Heart left ventricle (tissue), 16 donors: ENCODE results near the gene ZNF235. TPM values are rescaled to one million over a fixed set of nuclear protein-coding genes. Genes with fewer than 3 reads are reported as not detected.
A peak's percentile ranks its signal among the peaks of the same experiment; 100 is the strongest.
"Not testable (repeated sequence)": the region's sequence is repeated elsewhere in the genome, so short reads cannot be mapped to it uniquely, and the experiment has no call there.

Experiments used
- ATAC-seq, 4 donors: fragments of 200-7000 bp; cut with Tn5 transposase; one replicate each; pipeline ENCODE4 v1.9.1; 2020 to 2022; ENCODE audit warnings: moderate library complexity in 4 of 4, mild to moderate bottlenecking in 3 of 4, moderate number of reproducible peaks in 1 of 4
- DNase-seq, 5 donors: peaks; one replicate each; pipeline ENCODE4 v3.0.0-alpha.2; 2020
- H3K27ac ChIP-seq, 12 donors: fragments of 200-600 bp; sonication (generic) in 4 of 12; one replicate each; pipeline versions ENCODE4 v1.5.0 to v1.8.0; 2016 to 2022; ENCODE audit warnings: mild to moderate bottlenecking in 2 of 12
- H3K27me3 ChIP-seq, 9 donors: fragments of 200-600 bp; sonication (generic) in 2 of 9; one replicate each; pipeline versions ENCODE4 v1.5.1 to v1.8.0; 2016 to 2022; ENCODE audit warnings: mild to moderate bottlenecking in 3 of 9
- H3K36me3 ChIP-seq, 9 donors: fragments of 200-600 bp; sonication (generic) in 2 of 9; one replicate each; pipeline versions ENCODE4 v1.5.0 to v1.8.0; 2018 to 2022; ENCODE audit warnings: mild to moderate bottlenecking in 2 of 9
- H3K4me1 ChIP-seq, 12 donors: fragments of 200-600 bp; sonication (generic) in 4 of 12; one replicate each; pipeline versions ENCODE4 v1.5.0 to v1.8.0; 2016 to 2022; ENCODE audit warnings: mild to moderate bottlenecking in 3 of 12
- H3K4me3 ChIP-seq, 12 donors: fragments of 200-600 bp; sonication (generic) in 4 of 12; one replicate each; pipeline versions ENCODE4 v1.5.0 to v1.8.0; 2017 to 2022; ENCODE audit warnings: mild to moderate bottlenecking in 9 of 12, moderate library complexity in 4 of 12
- H3K9me3 ChIP-seq, 12 donors: fragments of 200-600 bp; sonication (generic) in 4 of 12; one replicate each; pipeline versions ENCODE4 v1.5.0 to v1.8.0; 2016 to 2022; ENCODE audit warnings: mild to moderate bottlenecking in 1 of 12
- CTCF ChIP-seq, 12 donors: fragments of 200-600 bp; sonication (generic) in 4 of 12; IDR thresholded peaks; one replicate each; pipeline versions ENCODE4 v1.5.0 to v1.8.0; 2018 to 2022; ENCODE audit warnings: antibody characterized with exemption in 12 of 12, mild to moderate bottlenecking in 5 of 12
- POLR2A ChIP-seq, 2 donors: fragments of 450-650 bp; IDR thresholded peaks; one replicate each; pipeline ENCODE4 v1.6.1; 2017; ENCODE audit warnings: antibody characterized with exemption in 2 of 2, mild to moderate bottlenecking in 2 of 2, moderate library complexity in 2 of 2
- WGBS, 4 donors: extraction: QIAGEN DNeasy Blood & Tissue Kit in 2 of 4; methylation state at CpG; one replicate each; pipeline versions ENCODE4 v1.1.5 to v1.1.7; 2013 to 2018; 5-methylcytosine and 5-hydroxymethylcytosine counted together
- intact Hi-C, 10 donors: fragments of 100-400 bp; cut with DNase I; formaldehyde crosslinking; loops; one replicate each; pipeline versions ENCODE4 v1.11.1 to v1.14.2; 2022
- polyA plus RNA-seq, 2 donors: library from polyadenylated mRNA; stranded (reverse); fragments of 200-250 nt; gene quantifications; one replicate each; pipeline ENCODE4 v1.2.3, GENCODE V29; 2013
- total RNA-seq, 9 donors: library from RNA; depleted of rRNA in 2 of 9; stranded (reverse); fragments of >200 nt in 2 of 9; fragmentation: NEBNext Ultra II Directional in 3 of 9; extraction: Animal tissue kit (Norgen Biotek cat#: 25700) in 3 of 9; gene quantifications; one replicate each; pipeline versions ENCODE4 v1.1.0 to v1.2.4, GENCODE V29; 2016 to 2023
- donor health status: ischemic (EF 13 %, LVEDD 7.1; RV severe dilation, severe dysfunction).
- donor health status: healthy with polysubstance abuse.
- donor health status: DM: no; HTN: yes; CAD: no.
- donor health status: DM: no; HTN: no; CAD: no.
- donor health status: ischemic (EF 25% LVEDD 6.9; RV normal size, moderate dysfunction).
- donor health status: ischemic (EF 25% LVEDD 5.7; RV mildly dilated, moderate dysfunction).
- donor health status: healthy.
- donor health status: DM: yes; HTN: yes; CAD: no.
- donor health status: ischemic (EF 35%, LVEDD 5.7; RV mildly dilated, moderate dysfunction).
- donor health status: nonischemic (EF 11% LVEDD 7.7; RV severe dilation, severe dysfunction).
- donor health status: DM: yes; HTN: yes; CAD: no.
- donor health status: PGD.
- donor health status: ischemic (EF 29% LVEDD 5.4; RV normal size, mild dysfunction).
- donor health status: nonischemic (EF 23%, LVEDD 6.1; RV moderate dilation, normal function).

Gene ZNF235
- total and polyA plus RNA-seq, 11 donors: 1.7 to 6.3 (median 3.8) TPM

DNA sequence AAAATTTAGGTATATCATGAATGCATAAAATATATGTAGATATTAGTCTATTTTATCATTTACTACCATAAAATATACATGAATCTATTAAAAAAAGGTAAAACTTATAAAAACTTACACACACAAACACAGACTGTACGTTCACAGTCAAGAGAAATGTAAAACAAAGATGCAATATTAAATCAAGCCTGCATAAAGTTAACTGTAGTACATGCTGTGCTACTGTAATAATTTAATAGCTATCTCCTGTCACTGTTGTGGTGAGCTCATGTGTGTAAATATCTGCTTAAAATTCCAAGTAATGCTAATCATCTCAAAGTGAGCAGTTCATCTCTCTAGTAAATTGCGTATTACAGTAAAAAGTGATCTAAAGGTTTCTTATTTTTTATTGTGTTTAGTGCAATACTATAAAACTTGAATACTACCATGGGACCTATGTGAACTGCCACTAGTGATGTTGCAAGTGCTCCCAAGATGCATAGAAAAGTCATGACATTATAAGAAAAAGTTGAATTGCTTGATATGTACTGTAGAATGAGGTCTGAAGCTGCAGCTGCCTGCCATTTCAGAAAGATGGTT is 45.9 kb downstream of the ZNF235 start:
- DNase-seq (no peak), ATAC-seq (no peak)
- 93 to 96% (median 94%) methylated on average over 2 of the region's 2 CpGs for WGBS, 4 donors
- Histone ChIP-seq H3K36me3 (peaks cover 0 to 3% (median 0%) of the 10 kb centered on the region in 9 donors), H3K27me3 (no peaks in the 10 kb centered on the region), H3K9me3 (peaks cover 0 to 88% (median 34%) of the 10 kb centered on the region in 12 donors), H3K4me1 (peaks cover 0 to 4% (median 0%) of the 10 kb centered on the region in 12 donors), H3K4me3 (peak overlapping the region in 8 of 12 donors; percentile 57 to 66 (median 59)), H3K27ac (no peak overlapping the region)
- TF ChIP-seq POLR2A (IDR thresholded peaks at IDR 0.05) (no peak), CTCF (IDR thresholded peaks at IDR 0.05) (no peak)
- intact Hi-C loops: no loop called here

DNA sequence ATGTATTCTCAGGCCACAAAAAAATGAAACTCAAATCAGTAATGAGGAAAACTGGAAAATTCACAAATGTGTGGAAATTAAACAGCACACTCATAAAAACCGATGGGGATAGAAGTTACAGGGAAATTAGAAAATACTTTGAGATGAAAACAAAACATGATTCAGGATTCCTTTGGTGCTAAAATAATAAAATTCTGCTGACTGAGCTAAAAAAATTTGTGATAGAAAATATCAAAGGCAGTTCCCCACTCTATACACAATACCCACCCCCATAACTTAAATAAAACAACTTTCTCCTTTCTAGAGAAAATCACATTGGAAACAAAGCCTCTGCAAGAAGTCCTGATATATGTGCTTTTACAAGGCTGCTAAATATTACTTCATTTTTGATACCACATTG is 46.7 kb downstream of the ZNF235 start:
- DNase-seq (no peak), ATAC-seq (no peak)
- Histone ChIP-seq H3K4me3 (no peak overlapping the region), H3K4me1 (peaks cover 0 to 4% (median 0%) of the 10 kb centered on the region in 12 donors), H3K27ac (no peak overlapping the region), H3K36me3 (peaks cover 0 to 3% (median 0%) of the 10 kb centered on the region in 9 donors), H3K27me3 (no peaks in the 10 kb centered on the region), H3K9me3 (peaks cover 0 to 92% (median 40%) of the 10 kb centered on the region in 12 donors)
- no peak for TF ChIP-seq POLR2A (IDR thresholded peaks at IDR 0.05)
- TF ChIP-seq CTCF (IDR thresholded peaks at IDR 0.05): no peak
- intact Hi-C loops: no loop called here
- WGBS, 4 donors: 91 to 97% (median 97%) methylated on average over 1 of the region's 1 CpG

- peaks cover 0 to 97% (median 58%) of the 10 kb centered on the region in 12 donors for H3K9me3 ChIP-seq
- DNase-seq (no peak), ATAC-seq (no peak)
- intact Hi-C loops: no loop called here
- H3K4me3 ChIP-seq: no peak overlapping the region
- H3K36me3 ChIP-seq: peaks cover 0 to 3% (median 0%) of the 10 kb centered on the region in 9 donors
- no peak overlapping the region for H3K27ac ChIP-seq
- H3K4me1 ChIP-seq: peaks cover 0 to 4% (median 0%) of the 10 kb centered on the region in 12 donors
- TF ChIP-seq CTCF (IDR thresholded peaks at IDR 0.05) (no peak), POLR2A (IDR thresholded peaks at IDR 0.05) (no peak)
- H3K27me3 ChIP-seq: no peaks in the 10 kb centered on the region
These were observed 49.0 kb downstream of the ZNF235 start for GRCh38 chr19:44255705-44256411.

DNA sequence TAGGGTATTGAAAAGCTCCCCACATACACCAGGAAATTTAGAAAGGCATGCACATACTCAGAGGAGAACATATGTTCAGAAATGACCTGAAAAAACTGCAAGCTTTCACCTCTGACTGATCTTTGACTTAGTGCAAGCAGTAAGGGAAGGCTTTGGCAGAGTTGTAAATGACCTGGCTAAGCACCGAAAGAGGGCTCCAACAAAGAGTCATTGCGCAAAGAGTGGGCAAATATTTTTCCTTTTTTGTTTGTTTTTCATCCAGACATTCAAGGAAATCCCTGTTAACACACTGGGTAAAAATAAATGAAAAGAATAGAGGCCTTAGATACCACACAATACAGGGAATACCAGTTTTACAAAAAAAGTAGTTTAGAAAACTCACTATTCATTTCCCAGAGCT is 50.3 kb downstream of the ZNF235 start:
- WGBS, 4 donors: 97 to 100% (median 98%) methylated on average over 2 of the region's 2 CpGs
- TF ChIP-seq POLR2A (IDR thresholded peaks at IDR 0.05) (no peak), CTCF (IDR thresholded peaks at IDR 0.05) (no peak)
- intact Hi-C loops: no loop called here
- ATAC-seq: no peak
- H3K27ac ChIP-seq: no peak overlapping the region
- peaks cover 0 to 99% (median 68%) of the 10 kb centered on the region in 12 donors for H3K9me3 ChIP-seq
- no peaks in the 10 kb centered on the region for H3K4me1 ChIP-seq
- no peaks in the 10 kb centered on the region for H3K27me3 ChIP-seq
- peaks cover 0 to 7% (median 0%) of the 10 kb centered on the region in 9 donors for H3K36me3 ChIP-seq
- no peak overlapping the region for H3K4me3 ChIP-seq
- DNase-seq: no peak

- intact Hi-C loops, H3K27ac ChIP-seq, H3K4me3 ChIP-seq, ATAC-seq, H3K4me1 ChIP-seq, H3K27me3 ChIP-seq, DNase-seq: not testable (repeated sequence)
- Histone ChIP-seq H3K9me3 (peaks cover 0 to 100% (median 76%) of the 10 kb centered on the region in 12 donors), H3K36me3 (peaks cover 0 to 18% (median 0%) of the 10 kb centered on the region in 9 donors)
- 93 to 100% (median 94%) methylated on average over 2 of the region's 2 CpGs for WGBS, 4 donors
These were observed 51.4 kb downstream of the ZNF235 start for GRCh38 chr19:44253392-44253791.

GRCh38 chr19:44252332-44252731 is 52.5 kb downstream of the ZNF235 start:
- intact Hi-C loops, DNase-seq, ATAC-seq, H3K27me3 ChIP-seq, H3K4me1 ChIP-seq, H3K27ac ChIP-seq, H3K4me3 ChIP-seq: not testable (repeated sequence)
- peaks cover 0 to 28% (median 0%) of the 10 kb centered on the region in 9 donors for H3K36me3 ChIP-seq
- WGBS, 4 donors: 94 to 96% (median 95%) methylated on average over 2 of the region's 2 CpGs
- H3K9me3 ChIP-seq: peaks cover 0 to 100% (median 77%) of the 10 kb centered on the region in 12 donors
